ENCODE measurements around the gene DGKK.
A peak's percentile ranks its signal among the peaks of the same experiment; 100 is the strongest.

DGKK gene, protein sequence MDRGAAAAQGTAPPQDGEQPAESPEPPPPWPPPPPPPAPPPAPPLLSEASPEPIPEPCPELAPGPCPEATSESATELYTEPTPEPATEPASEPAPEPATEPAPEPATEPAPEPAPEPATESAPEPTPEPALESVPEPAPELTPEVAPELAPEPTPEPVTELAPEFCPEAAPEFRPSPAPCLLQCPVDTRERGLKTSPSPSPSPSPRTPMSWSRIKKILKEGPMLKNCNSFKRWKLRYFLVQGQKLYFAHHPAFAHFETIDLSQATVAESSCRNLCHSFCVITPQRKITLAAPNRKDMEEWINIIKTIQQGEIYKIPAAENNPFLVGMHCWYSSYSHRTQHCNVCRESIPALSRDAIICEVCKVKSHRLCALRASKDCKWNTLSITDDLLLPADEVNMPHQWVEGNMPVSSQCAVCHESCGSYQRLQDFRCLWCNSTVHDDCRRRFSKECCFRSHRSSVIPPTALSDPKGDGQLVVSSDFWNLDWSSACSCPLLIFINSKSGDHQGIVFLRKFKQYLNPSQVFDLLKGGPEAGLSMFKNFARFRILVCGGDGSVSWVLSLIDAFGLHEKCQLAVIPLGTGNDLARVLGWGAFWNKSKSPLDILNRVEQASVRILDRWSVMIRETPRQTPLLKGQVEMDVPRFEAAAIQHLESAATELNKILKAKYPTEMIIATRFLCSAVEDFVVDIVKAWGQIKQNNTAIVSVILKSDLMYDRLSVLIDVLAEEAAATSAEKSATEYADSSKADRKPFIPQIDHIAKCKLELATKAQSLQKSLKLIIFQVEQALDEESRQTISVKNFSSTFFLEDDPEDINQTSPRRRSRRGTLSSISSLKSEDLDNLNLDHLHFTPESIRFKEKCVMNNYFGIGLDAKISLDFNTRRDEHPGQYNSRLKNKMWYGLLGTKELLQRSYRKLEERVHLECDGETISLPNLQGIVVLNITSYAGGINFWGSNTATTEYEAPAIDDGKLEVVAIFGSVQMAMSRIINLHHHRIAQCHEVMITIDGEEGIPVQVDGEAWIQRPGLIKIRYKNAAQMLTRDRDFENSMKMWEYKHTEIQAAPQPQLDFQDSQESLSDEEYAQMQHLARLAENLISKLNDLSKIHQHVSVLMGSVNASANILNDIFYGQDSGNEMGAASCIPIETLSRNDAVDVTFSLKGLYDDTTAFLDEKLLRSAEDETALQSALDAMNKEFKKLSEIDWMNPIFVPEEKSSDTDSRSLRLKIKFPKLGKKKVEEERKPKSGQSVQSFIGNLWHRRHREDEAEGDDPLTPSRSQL

DNA sequence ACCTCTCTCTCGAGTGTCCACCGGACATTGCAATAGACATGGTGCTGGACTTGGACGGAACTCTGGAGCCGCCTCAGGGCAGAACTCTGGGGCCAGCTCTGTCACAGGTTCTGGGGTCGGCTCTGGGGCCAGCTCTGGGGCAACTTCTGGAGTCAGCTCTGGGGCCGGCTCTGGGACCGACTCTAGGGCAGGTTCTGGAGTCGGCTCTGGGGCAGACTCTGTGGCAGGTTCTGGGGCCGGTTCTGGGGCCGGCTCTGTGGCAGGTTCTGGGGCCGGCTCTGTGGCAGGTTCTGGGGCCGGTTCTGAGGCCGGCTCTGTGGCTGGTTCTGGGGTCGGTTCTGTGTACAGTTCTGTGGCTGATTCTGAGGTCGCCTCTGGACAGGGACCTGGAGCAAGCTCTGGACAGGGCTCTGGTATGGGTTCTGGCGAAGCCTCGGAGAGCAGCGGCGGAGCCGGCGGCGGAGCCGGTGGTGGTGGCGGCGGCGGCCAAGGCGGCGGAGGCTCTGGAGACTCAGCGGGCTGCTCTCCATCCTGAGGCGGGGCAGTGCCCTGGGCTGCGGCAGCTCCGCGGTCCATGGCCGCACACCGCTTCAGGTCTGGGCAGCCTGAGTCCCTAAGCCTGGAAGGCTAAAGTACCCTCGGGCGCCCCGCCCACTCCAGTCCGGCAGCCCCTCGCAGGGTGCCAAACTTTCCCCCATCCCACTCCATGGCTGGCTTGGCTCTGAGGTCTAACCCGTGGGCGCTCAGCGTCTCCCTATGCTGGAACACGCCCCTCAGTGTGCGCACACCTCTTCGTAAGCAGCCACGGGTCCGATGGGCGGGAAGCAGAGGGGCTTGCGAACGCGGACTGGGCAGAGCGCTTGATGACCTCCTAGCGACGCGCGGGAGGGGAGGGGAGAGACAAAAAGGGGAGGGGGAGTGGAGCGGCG is at the start of gene DGKK:
Gene DGKK (minus strand): TSS at position 723 of the 929 bp plus-strand sequence. CDS start 147 bp downstream, at position 576.
- DNase-seq = peak; percentile 49

DNA sequence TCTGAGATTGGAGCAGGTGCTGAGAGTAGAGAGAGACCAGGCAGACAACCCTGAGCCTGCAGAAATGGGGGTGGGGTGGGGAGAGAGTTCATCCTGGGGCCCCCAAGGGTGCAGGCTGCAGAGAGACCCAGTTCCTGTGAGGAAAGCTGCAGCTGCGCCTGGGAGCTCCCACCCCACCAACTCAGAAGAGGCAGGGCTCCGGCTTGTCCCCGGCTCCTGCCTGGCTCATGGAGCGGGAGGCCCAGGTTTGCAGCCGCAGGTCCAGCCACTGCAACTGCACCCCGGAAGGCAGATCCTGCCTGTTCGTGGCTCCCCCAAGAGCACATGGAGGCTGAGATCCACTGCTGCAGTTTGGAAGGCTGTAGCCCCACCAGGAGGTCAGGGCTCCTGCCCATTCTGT is 44.2 kb upstream of the DGKK start:
- no peak for DNase-seq

DNA sequence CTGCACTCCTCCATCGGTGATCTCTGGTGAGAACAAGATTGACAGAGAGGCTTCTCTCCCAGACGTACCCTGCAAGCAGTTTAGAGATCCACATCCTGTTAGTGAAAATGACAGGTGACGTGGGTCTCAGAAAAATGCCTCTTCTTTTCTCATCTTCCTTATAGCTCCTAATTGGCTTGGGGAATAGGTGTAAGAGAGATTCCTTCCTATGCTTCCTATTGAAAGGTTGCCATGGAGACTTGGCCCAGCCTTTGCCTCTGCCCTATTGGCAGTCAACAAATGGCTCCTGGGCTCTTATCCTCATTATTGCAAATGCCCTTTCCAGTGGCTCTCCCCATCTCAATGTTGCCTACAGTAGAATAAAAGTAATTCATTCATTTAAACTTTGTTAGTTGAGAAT is 26.5 kb upstream of the DGKK start:
- no peak for DNase-seq

DNA sequence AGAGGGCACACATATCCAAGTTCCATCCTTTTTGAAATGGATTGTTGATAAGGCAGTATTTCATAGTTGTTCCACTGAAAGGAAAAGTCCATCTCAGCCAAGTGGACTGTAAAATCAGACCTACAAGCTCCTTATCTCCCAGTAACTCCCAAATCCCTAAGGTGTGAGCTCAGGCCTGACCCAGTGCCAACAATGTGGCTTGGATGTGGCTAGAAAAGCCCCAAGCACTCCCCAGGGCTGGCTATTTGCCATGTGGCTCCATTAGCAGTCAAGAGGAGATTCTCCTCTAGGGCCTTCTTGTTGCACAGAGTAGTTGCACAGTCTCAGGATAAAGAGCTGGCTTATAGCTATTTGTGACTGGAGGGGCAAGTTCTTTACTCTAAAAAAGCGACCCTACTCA is 25.0 kb upstream of the DGKK start:
- DNase-seq = no peak

DNA sequence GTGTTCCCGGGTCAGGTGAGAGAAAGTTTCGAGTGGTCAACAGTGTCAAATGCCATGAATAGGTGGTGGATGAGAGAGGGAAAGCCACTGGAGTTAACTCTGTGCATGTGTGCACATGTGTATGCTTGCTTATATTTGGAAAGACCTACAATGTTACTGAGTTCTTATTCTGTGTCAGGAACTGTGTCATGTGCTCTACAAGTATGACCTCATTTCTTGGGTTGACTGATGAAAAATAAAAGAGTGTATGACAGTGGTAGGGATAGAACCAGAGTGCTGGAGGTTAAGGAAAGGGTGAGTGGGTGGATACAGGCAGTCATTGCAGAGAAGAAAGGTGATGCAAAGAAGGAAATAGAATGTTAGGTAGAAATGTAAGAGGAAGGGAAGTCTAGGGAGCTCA is 22.1 kb upstream of the DGKK start:
- no peak for DNase-seq

DNA sequence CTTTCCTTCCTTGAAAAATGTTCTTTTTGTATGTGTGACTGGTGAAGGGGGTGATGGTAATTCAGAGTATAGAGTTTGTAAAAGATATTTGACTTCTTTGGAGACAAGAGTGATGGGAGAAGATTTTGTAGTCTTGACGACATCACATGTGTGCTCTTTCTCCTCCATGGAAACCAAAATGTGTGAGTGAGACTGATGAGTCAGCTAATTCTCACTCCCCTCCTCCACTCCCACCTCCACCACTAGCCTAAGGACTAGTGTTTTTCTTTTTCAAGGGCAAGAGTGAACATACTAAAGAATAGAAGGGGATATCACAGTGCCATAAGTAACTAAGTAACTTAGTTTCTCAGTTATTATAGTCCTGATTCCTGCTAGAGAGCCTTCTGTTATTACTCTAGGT is 14.0 kb upstream of the DGKK start:
- no peak for DNase-seq

DNA sequence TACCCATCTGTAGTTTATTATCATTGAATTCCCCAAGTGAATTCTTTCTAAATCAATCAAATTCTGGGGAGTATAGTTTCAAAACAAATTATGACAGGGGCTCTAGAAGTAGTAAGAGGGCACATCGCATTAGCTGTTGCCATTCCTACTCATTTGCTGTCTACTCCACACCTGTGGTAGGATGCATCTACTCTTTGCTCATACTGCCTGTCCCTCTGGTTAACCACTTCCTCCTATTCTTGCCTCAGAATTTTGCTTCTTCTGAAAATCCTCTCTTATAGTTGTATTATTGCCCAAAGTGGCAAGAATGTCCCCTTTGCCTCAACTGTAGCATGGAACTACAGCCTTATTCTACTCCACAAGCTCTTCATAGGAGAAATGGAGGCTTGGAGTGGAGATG is 12.7 kb upstream of the DGKK start:
- no peak for DNase-seq

DNA sequence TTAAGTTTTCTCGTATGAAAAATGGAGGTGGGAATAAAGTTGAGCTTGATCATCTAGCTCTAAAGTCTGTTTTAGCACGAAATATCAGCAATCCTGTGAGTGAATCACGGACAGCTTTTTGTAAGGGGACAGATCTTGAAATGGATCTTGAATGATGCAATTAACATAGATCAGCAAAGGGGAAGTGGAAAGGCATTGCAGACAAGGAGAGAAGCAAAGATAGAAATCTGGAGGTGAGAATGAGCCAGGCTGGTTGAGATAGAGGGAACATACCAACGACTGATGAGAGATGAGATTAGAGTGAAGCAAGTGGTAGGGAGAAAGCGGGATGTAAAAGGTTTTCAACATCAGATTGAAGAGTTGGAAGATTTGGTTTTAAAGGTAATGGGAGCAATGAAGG is 4.6 kb upstream of the DGKK start:
- no peak for DNase-seq

DNA sequence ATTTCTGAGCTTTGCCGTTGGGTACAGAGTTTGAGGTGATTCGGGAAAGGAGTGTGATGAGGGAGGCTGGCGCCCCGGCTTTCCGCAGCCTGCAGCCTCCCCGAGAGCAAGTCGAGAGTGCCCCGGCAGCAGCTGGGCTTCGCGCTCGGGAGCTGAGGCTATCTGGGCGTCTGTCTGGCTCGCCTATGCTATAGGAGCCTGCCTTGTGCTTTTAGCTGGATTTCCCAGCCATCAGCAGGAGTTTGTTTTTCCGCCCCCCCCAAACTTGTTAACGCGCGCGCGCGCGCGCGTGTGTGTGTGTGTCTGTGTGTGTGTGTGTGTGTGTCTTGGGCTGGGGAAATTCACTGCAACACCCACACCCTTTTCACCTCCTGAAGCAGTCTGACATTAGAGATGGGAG is 765 bp upstream of the DGKK start:
- DNase-seq = no peak

DNA sequence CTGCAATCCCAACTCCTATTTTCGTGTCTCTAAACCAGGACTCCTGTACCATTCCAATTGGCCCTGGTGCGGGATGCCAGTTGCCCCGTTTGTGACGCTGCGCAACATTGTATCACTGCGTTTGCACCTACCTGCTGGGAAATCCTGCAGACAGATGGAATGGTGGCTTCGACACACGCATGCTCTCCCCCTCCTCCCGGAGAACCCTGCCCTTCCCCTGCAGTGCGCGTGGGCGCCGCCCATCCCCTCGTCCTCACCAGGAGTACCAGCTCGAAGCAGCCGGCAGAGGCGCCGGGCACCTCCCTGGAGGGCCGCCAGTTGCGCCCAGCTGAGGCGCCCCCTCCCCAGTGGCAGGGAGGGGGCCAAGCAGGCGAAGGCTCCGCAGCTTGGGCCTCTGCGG is 1.4 kb downstream of the DGKK start:
- peak; percentile 14 for DNase-seq

DNA sequence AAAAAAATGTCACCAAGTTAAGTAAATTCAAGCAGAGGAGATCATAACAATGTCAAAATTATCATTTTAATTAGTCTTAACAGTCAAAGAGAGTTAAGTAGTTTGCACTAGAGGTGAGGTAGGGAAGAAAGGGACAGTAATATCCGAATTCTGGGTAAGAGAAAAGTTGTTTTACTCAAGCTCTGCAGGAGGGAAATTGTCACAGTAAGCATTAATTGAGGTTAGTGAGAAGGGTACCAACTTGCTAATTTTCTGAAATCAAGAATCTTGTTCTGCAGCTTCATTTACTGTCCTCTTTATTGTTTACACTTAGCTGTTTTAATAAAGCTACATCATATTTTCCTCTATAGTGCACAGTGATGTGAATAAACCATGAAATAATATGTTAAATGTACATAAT is 11.0 kb downstream of the DGKK start:
- no peak for DNase-seq

DNA sequence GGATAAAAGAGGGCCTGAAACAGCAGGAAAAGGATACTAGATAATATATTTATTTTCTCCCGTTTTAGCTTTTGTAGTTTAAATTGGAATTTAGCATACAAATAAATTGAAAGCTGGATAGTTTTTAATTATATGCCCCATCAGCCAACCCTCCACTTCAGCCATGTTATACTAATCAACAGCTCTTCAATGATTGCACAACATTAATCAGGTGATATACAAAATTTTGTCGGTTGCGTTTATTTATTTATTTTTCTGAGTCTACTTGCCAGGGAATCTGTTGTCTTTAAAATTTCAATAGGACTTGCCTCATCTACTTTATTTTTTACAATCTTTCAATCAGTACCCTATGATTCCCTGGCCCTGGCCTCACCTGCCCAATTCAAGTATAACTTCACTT is 12.1 kb downstream of the DGKK start:
- no peak for DNase-seq

DNA sequence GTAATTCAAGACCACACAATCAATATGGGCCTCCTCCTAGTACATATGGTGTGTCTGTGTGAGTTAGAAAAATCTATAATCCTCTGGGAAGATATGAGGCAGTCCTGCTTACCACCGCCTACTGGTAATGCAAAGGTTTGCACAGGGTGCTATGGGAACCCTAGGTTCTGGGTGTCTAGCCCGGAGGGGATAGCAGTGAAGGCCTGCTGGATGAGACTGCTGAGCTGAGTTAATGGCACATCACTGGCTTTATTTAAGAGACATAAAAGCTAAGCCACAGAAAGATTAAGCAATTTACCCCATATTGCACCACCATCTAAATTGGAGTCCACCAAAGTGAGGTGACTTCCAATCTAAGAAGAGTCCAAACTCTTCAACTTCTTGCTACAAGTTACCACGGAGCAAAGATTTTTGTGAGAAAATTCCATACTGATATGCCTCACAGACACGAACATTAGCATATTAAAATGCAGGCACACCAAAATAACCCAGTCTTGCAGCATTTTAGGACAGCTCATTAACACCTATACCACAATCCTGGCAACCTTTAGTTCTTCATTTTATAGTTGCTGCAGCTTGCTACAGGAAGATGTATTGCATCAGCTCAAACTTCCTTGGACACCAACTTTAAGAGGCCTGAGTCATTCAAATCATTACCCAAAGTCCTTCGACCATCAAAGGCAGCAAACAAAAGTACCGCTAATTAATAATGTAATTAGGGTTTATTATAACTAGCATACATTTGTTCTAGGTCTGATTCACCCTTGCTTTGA is 13.7 kb downstream of the DGKK start:
- no peak for DNase-seq

DNA sequence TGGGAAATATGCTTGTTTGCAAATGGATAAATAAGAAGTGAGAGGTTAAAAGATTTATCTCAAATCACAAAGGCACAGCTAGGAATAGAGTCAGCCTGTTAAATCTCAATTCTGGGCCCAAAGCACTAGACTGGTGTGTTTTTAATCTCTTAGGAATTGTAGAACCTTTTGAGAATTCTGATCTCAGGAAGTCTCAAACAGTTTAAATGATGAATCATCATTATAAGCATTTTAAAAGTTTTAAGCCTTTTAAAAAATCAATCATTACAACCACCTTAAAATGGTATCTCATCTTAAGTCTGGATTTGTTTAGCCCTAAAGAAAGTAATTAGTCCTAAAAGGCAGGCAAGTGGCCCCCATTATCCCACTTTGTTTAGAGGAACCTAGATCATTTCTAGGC is 17.8 kb downstream of the DGKK start:
- no peak for DNase-seq

DNA sequence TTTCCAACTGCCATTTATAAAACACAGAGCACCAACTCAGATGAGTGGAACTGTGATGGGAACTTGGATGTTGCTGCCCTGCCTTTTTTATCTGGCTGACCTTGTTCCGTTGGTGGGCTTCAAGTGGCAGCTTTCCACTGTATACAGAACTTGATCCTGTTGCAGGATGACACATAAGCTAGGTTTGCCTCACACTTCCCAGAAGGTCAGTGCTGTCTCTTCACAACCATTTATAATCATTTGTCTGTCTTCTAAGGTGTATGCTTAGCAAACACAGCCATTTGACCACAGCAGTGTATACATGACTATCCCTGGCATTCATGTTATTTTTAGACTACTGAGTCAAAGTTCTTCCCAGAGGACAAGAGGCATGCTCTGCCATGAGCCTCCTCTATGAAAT is 20.3 kb downstream of the DGKK start:
- DNase-seq = no peak

DNA sequence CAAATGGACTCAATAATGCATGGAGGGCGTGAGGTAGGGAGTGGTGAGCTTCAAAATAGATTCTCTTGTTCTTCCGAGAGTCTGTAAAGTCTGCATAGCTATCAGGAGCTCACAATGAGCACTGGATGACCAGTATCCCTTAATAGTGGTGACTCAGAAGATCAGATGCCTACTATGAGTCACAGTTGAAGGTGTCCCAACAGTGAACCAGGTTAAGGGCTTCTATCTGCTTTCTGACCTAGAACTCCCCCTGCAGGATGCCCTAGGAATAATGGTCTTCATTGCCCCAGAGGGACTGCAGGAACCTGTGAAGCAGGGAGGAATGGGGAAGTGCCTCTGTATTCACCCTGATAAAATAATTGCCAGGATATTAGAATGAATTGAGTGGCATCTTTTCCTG is 22.1 kb downstream of the DGKK start:
- no peak for DNase-seq

DNA sequence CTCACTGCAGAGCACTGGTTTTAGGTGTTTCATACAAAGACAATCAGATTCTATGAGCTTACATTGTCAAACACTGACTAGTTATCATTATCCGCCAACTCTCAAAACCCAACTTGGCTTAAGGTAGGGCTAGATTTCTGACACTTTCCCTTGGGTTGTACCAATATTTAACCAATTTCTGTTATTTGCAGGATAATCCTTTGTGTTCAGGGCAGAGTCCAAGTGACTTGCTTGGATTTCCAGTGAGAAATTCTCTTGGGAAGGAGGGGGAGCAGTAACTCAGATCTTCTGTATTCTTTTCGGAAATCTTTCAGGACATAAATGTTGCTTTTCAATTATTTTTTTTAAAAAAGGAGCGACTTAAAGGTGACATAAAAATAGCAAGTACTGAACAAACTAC is 23.1 kb downstream of the DGKK start:
- DNase-seq = no peak

DNA sequence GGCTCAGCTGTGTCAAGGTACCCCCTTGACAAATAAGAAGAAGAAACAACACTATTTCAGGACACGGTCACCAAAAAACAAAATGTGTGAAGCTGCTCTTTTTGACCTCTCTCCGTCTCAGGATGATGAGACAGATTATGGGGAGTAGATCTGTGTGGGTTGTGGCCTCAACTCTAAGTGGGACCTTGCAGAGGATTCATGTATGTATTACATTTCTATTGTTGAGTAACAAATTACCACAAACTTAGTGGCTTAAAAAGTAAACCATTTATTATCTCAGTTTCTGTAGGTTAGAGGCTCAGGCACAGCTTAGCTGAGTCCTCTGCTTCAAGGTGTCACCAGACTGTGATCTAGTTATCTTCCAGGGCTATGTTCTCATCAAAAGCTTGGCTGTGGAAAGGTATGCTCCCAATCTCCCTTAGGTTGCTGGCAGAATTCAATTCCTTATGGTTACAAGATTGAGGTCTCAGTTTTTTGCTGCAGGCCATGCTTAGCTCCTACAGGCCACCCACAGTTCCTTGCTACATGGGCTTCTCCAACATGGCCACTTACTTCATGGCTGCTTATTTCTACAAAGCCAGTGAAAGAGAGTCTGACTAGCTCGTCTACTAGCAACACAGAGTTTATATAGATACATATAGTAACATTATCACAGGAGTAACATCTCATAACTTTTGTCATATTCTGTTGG is 28.1 kb downstream of the DGKK start:
- DNase-seq = no peak

DNA sequence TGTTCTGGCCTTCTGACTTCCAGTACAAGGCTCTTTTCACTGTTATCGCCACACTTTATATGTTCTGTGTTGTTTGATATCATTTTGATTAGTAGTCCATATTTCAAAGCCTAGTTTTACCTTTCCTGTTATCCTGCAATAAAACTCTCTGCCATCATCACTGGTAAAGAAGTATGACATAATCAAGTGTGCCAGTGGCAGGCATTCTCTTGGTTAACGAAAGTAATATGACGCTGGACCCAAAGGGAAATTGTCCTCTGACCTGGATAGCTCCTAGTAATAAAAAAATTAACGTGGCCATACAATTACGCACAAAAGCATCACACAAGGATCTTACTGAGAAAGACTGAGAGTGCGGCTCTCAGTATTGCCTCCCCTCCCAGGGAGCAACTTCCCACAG is 33.8 kb downstream of the DGKK start:
- DNase-seq = no peak

DNA sequence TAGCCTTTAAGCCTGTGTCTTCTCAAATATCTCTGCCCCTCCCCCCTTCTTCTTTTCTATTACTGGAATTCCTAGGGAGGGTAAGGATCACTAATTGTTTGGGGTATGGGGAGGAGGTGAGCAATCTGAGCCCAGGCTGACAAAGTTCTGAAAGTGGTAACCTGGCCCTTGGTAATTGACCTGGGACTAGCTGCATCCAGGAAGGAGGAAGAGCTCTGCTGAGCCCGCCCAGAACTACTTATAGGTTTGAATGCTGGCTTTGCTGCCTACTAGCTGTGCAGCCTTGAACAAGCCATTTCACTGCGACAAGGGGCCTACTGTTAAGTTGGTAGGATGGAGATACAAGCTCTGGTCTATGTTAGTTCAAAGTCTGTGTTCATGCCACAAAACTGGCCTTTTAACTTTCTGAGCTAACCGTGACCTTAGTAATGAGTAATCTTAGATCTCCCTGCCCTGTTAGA is 37.8 kb downstream of the DGKK start:
- DNase-seq = no peak

DNA sequence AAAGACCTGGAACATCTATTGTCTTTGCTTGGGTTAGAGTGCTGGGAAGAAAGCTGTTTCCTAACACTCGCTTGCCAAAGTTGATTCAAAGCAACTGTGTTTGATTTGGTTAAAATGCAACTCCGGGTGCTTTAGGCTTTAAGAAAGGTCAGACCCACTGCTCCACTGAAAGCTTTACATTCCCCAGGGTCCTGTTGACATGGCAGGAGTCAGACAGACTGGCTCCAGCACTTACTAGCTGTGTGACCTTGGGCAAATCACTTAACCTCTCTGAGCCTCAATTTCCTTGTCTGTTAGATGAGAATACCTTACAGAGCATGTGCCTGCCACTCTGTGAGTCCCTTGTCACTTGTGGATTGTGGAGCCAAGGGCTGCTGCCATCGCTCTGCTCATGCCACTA is 39.0 kb downstream of the DGKK start:
- no peak for DNase-seq

Measured in NCI-H1092 treated with DMSO at 0.1 percent for 48 hours (cell line).